NCI-H128 (cell line): ENCODE data around the gene COL4A2.

ENCODE experiments used
- DNase-seq: peaks from one replicate; lab custom pipeline; 2025; ENCODE audit not compliant: unreplicated experiment; lab: John Stamatoyannopoulos, UW

COL4A2 gene

GRCh38 chr13:110548891-110549794 lies 242.1 kb downstream of the COL4A2 start:
- DNase-seq = no peak

DNA sequence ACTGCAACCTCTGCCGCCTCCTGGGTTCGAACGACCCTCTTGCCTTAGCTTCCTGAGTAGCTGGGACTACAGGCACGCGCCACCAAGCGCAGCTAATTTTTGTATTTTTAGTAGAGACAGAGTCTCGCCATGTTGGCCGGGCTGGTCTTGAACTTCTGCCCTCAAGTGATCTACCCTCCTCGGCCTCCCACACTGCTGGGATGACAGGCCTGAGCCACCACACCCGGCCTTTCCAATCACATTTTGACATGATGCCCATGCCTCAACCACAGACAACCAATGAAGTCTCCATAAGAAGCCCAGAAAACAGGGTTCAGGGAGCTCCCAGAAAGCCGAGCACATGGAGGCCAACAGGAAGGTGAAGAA lies 242.7 kb downstream of the COL4A2 start:
- no peak for DNase-seq

GRCh38 chr13:110551284-110551683 lies 244.2 kb downstream of the COL4A2 start:
- no peak for DNase-seq

- no peak for DNase-seq
Observed at GRCh38 chr13:110552767-110553166, 245.7 kb downstream of the COL4A2 start.

- DNase-seq = no peak
Observed at GRCh38 chr13:110553417-110553816, 246.3 kb downstream of the COL4A2 start.

- no peak for DNase-seq
Observed at GRCh38 chr13:110554227-110554836, 247.2 kb downstream of the COL4A2 start.

- no peak for DNase-seq
Observed at GRCh38 chr13:110554946-110555345, 247.9 kb downstream of the COL4A2 start.

DNA sequence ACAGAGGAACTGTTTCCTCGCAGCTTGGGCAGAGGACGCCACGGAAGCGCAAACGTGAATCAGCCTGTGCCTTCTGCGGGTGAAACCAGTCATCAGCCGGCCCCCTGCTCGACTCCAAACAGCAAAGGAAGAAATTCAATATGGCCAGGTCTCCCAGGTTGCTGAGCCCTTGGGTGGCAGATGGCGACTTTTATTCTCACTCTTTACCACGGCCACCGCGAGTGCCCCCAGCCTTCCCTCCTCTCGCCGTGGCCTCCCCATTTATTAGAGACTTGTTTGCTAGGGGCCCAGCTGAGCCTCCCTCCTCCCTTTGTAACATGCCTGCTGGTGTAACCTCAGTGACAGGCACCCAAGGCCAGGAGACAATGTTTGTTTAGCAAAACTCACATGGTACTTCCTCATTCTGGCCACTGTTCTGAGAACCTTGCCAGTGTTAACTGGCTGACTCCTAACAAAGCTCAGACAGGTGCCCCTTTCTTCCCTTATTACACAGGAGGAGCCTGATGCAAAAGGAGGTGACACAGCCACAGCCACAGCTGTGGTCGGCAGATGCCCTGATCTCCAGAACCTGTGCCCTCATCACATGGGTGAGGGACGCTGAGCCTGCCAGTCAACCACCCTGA lies 248.6 kb downstream of the COL4A2 start:
- DNase-seq = no peak

GRCh38 chr13:110556224-110556606 lies 249.1 kb downstream of the COL4A2 start:
- no peak for DNase-seq

DNA sequence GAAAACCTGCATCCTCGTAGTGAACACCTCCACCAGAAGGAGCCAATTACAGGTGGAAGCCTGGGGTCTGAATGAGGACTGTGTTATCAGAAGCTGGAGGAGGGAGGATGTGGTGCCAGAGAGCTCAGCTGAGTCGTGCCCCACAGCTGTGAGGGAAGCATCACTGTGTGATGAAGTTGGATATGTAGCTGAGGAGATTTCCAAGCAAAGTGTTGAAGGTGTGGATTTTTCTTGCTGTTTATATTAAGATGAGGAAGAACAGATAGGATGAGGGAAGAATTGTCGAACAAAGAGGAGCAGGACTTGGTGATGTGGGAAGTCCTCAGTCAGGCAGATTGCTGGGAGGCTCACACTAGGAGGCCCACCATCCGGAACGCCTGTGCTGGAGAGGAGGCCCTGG lies 250.0 kb downstream of the COL4A2 start:
- no peak for DNase-seq

GRCh38 chr13:110557610-110558305 lies 250.7 kb downstream of the COL4A2 start:
- DNase-seq = no peak

DNA sequence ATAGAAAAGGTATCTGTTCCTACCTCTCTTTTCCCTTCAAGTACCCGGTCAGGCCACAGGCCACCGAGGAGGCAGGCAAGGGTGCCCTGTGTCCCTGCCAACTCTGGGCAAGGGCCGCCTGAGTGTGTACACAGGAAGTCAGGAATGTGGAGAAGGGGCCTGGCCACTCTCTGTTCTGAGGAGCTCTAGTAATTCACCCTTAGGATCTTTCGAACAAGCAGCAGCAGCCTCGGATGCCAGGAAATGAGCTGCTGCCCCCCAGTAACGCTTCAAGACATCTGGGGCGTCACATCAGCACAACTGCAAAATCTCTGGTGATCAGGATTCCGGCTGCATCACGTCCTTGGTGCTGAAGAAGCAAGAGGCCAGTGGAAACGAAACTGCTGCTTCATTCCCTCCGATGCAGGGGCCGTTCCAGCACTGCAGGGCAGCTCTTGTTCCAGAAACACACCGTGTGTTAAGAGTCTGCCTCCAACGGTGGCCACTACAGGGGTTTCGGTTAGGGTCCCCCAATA lies 252.4 kb downstream of the COL4A2 start:
- DNase-seq = no peak

DNA sequence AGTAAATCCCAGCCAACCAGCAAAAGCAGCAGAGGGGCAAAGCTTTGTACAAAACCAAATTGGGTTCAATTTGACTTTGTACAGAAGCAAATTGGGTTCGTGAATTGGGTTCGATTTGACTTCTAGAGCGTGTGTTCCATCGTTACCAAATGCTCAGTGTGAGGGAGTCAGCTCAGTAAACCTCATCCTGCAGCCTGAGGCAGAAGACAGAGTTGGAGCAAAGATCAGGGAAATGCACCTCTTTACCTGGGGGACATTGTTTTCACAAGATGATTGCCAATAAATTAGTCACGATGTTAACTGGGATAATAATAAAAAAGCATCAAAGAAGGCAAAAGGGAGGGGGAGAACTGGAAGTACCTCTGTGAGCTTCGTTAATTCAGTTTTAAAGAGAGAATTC lies 252.9 kb downstream of the COL4A2 start:
- no peak for DNase-seq

DNA sequence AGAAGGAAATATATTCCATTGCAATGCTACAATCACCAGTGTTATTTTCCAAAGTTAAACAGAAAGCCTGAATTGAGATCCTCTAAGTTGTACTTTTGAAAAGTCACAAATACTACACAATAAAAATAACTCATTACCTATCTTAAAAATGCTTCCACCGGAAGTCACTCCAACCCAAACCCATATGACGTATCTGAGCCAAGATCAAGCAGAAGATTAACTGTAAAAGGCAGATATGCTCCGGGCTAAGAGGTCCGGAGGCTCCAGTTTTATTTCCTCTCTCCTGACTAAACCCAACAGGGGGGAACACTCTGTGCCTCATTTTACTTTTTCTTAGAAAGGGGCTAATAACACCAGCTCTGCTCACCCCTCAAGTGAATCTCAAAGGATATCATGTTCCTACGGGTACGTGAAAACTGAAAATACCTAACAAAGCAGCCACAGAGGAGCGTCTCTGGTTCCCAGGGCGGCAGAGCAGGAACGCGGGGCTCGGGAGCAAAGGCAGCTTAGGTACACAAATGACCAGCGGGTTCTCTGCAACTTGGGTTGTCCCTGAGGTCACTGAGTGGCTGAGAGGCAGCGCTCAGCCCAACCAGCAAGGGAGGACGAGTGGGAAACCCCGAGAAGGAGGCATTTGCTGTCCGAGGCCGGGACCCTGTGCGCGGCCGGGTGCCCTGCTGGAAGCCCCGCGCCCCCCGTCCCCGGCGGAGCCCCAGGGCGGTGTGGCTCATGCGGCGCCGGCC lies 253.7 kb downstream of the COL4A2 start:
- no peak for DNase-seq

- DNase-seq = peak; percentile 21
Observed at GRCh38 chr13:110561344-110562035, 254.4 kb downstream of the COL4A2 start, which contains the start of gene RAB20. Gene RAB20, minus strand, starts transcription at chr13:110561722. Its CDS starts 203 bp downstream, at chr13:110561519.

- no peak for DNase-seq
Observed at GRCh38 chr13:110562036-110562597, 255.0 kb downstream of the COL4A2 start.
